GM12892 (cell line): Measurements from ENCODE around the gene SMIM5.
A peak's percentile ranks its signal among the peaks of the same experiment; 100 is the strongest.

ENCODE experiments used
- DNase-seq: peaks from one replicate; pipeline ENCODE4 v3.0.0; 2011; ENCODE audit not compliant: insufficient read length
- FAIRE-seq: peaks from 2 replicates; lab custom pipeline; 2011; peaks lifted over from hg19 to GRCh38; lab: Jason Lieb, UNC
- POLR2A ChIP-seq: IDR thresholded peaks from 2 replicates; pipeline ENCODE4 v1.6.1; 2011; ENCODE audit warnings: low read depth, low read length, control low read depth
- POLR2AphosphoS5 ChIP-seq: IDR thresholded peaks from 2 replicates; pipeline ENCODE4 v1.6.1; 2011; ENCODE audit warnings: low read depth, low read length, control low read depth
- TAF1 ChIP-seq: IDR thresholded peaks from 2 replicates; pipeline ENCODE4 v1.6.1; 2011; ENCODE audit warnings: low read depth, mild to moderate bottlenecking, control low read depth, low read length, borderline replicate concordance

Gene SMIM5

GRCh38 chr17:75639771-75640555, 6.7 kb downstream of the SMIM5 start:
- FAIRE-seq (no peak), DNase-seq (no peak)
- no peak for TF ChIP-seq TAF1
- TF ChIP-seq POLR2AphosphoS5: no peak
- no peak for TF ChIP-seq POLR2A

DNA sequence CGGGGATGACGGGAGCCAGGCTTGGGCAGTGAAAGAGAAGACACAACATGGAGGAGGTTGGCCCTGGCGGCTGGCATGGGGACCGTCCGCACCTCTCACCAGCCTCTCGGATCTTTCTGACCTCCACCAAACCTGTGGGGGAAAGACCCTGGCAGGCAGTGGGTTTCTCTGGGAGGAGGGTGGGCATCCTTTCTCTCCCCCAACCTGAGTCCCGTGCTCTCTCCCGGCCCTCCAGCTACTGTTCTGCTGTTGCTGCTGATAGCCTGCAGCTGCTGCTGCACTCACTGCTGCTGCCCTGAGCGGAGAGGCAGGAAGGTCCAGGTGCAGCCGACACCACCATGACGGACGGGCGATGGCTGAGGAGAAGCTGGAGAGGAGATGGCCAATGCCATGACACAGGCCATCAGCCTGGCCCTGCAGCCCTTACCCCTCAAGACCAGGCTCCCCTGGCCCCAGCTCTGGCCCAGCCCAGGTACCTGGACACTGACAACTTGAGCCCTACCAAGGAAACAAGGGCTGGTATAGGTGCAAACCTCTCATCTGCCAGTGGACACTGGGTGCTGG, 7.4 kb downstream of the SMIM5 start:
- TF ChIP-seq POLR2AphosphoS5: no peak
- no peak for TF ChIP-seq TAF1
- TF ChIP-seq POLR2A: no peak
- FAIRE-seq (no peak), DNase-seq (no peak)

DNA sequence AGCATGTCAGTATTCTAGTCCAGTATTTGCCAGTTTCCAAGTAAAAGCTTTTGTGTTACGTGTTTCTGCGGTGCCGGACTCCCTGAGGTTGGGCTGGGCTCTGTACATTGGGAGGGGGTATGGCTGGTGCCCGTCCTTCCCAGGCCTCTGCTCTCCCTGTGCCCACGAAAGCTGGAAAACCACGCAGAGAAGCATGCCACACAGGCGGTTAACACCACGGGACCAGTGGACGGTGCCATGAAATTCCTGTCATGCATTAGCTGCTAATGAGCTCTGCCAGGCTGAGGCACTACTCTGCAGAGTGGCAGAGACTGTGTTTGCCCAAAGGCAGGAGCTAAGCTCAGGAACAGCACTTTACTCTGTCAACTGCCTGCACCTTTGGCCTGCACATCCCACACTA, 8.1 kb downstream of the SMIM5 start:
- TF ChIP-seq POLR2A: no peak
- TF ChIP-seq TAF1: no peak
- TF ChIP-seq POLR2AphosphoS5: no peak
- FAIRE-seq (no peak), DNase-seq (no peak)

- FAIRE-seq: no peak
- peak; percentile 23 for DNase-seq
- TF ChIP-seq POLR2AphosphoS5 (no peak), TAF1 (no peak), POLR2A (no peak)
Observed at GRCh38 chr17:75642182-75642783, 9.0 kb downstream of the SMIM5 start.

DNA sequence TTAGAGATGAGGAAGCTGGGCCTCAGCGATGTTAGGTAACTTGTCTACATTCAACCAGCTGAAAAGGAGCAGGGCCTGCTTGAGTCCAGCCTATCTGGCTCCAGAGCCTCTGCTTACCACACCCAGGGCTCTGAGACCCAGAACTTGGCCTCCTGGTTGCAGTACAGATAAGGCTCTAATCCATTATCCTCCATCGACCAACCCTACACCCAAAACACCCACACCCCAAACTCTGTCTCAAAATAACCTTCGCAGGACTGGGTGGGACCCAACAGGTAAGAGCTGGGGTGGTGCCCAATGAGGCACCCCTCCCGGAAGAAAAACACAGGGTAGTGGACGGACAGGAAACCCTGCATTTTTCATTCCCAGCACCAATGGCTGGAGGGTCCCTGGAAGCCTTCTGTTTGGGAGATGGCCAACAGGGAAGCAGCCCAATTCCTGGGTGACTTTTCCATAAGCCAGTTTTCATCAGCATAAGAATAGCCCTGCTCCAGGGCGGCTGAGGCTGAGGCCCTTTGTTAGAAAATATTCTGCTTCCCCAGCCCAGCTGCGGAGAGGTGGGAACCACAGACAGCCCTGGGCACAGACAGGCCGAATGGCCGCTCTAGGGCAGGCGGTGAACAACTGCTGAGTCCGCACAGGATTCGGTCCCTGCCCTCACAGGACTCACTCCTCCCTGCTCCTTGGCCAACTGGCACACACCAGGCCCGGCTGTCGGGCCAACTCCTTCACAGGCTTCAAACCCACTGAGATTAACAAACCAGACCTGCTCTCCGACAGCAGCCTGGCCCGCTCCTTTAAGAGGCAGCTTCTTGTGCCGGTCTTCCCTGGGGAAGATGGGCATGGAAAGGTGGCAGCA, 9.8 kb downstream of the SMIM5 start:
- FAIRE-seq (no peak), DNase-seq (no peak)
- TF ChIP-seq TAF1 (no peak), POLR2A (no peak), POLR2AphosphoS5 (no peak)

DNA sequence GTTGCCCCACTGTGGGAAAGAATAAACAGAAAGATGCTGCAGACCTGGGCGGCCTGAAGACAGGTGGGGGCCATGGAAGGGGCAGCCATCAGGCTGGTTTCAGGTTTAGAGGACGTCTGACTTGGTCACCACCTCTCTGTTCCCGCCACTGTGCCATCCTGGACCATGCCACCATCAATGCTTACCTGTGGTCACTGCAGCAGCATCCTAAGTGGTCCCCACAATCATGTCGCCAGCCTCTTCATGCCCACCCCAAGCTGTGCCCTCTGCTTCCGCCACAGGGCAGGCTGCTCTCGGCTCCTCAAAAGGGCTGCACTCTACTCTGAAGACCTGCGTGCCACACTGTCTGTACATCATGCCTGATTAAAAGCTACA, 10.4 kb downstream of the SMIM5 start:
- no peak for TF ChIP-seq TAF1
- TF ChIP-seq POLR2AphosphoS5: no peak
- TF ChIP-seq POLR2A: no peak
- FAIRE-seq (no peak), DNase-seq (no peak)

- no peak for TF ChIP-seq TAF1
- TF ChIP-seq POLR2A: no peak
- no peak for TF ChIP-seq POLR2AphosphoS5
- FAIRE-seq: no peak
- DNase-seq: no peak
Observed at GRCh38 chr17:75645501-75645888, 12.3 kb downstream of the SMIM5 start.

DNA sequence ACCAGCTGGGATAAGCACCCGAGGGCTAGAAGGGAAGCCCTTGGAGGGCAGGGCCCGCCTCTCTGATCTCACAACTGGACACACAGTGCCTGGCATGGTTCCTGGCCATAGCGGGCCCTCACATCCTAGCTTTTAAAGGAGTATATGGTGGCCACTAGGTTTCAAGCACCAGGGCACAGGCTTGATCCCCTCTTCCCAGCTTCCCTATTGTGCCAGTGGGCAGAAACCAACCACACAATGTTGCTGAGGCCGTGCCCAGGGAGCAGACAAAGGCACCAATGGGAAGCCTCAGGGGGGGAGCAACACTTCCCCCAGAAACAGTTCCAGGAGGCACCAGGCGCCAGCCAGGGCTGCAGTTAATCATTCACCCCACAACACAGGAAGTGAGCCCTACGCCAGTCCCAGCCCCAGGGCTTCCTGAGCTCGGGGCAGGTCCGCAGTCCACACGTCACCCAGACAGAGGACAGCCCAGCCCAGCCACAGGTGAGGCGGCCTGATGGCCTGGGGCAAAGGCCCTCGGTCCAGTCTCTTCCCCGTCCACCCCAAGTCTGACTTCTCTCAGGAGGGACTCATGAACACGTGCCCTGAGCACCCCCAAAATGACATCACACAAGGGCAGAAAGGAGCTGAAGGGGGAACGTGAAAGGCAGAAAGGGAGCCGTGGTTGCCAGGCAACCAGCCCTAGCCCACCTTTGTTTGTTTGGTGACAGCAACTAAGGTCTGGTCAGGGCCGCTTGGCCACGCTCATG, 12.8 kb downstream of the SMIM5 start:
- DNase-seq: no peak

GRCh38 chr17:75646638-75646992, 13.4 kb downstream of the SMIM5 start:
- FAIRE-seq: no peak
- no peak for DNase-seq
- TF ChIP-seq POLR2A: no peak
- no peak for TF ChIP-seq TAF1

More for the DNA sequence above, 12.8 kb downstream of the SMIM5 start:
- no peak for FAIRE-seq
- TF ChIP-seq TAF1 (no peak), POLR2A (no peak), POLR2AphosphoS5 (no peak)

DNA sequence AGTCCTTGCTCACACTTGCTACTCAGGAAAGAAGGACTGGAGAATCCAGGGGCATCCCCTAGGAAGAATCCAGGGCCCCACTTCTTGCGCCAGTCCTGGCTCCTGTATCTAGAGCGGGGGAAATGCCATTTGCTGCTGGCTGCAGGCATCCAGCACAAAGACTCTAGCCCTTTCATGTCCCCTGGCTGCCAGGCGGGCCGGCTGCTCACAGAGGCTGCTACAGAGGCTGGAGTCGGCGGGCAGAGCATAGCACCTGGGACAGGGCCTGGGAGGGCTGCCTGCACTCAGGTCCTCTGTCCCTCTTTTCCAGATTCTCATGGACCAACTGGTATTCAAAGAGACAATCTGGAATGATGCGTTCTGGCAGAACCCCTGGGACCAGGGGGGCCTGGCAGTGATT, 13.8 kb downstream of the SMIM5 start:
- DNase-seq (no peak), FAIRE-seq (no peak)
- TF ChIP-seq POLR2AphosphoS5: no peak
- TF ChIP-seq TAF1: no peak
- TF ChIP-seq POLR2A: no peak

DNA sequence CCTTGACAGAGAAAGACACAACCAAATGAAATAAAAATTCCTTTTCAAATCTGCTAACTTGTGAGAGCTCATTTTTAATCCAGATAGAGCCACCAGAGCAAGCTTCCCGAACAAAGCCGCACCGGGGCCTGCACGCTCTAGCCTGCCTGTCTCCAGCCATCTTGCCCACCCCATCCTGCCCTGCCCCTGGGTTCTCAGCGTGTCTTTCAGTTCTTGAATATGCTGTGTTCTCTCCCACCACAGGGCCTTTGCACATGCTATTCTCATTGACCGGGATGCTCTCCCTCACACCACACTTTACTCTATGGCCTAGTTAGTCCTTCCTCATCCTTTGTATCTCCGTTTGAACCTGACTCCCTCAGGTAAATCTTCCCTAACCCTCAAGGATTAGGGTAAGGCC, 14.7 kb downstream of the SMIM5 start:
- TF ChIP-seq POLR2AphosphoS5 (no peak), POLR2A (no peak), TAF1 (no peak)
- DNase-seq: no peak
- FAIRE-seq: no peak

GRCh38 chr17:75649687-75650086, 16.5 kb downstream of the SMIM5 start:
- DNase-seq: no peak
- FAIRE-seq: no peak
- TF ChIP-seq TAF1: no peak
- no peak for TF ChIP-seq POLR2A
- TF ChIP-seq POLR2AphosphoS5: no peak
